HepG2 (cell line): ENCODE results near the gene CCL24.

Experiments
- CENPT ChIP-seq: sonication (generic); formaldehyde crosslinking; IDR thresholded peaks from 2 replicates; pipeline ENCODE4 v1.8.0; 2022; ENCODE audit warnings: low read depth, mild to moderate bottlenecking, moderate library complexity, missing genetic modification reagents
- EHMT2 ChIP-seq: fragments of 200-600 bp; sonication (generic); IDR thresholded peaks from 2 replicates; pipeline ENCODE4 v1.7.0; 2017; ENCODE audit warnings: antibody characterized with exemption, low read depth, low read length, borderline replicate concordance
- KDM5A ChIP-seq: fragments of 200-600 bp; sonication (generic); IDR thresholded peaks from 2 replicates; pipeline ENCODE4 v1.7.0; 2018; ENCODE audit warnings: antibody characterized with exemption, mild to moderate bottlenecking, low read length, borderline replicate concordance
- MAFK ChIP-seq, 2 experiments: IDR thresholded peaks in 1 of 2; conservative IDR thresholded peaks in 1 of 2; 2 replicates each; pipeline ENCODE4 v1.6.1; 2011; ENCODE audit warnings: improper control_type of control experiment in 2 of 2, low read length in 2 of 2
- MIXL1 ChIP-seq: IDR thresholded peaks from 2 replicates; pipeline ENCODE4 v1.6.1; 2016
- POLR2A ChIP-seq, 2 experiments: IDR thresholded peaks; 2 replicates each; pipeline ENCODE4 v1.6.1; 2011; ENCODE audit warnings: low read depth in 2 of 2, low read length in 2 of 2, mild to moderate bottlenecking in 1 of 2, moderate library complexity in 1 of 2; ENCODE audit not compliant: insufficient read depth in 1 of 2
- TARDBP ChIP-seq: sonication (generic); formaldehyde crosslinking; IDR thresholded peaks from 2 replicates; pipeline ENCODE4 v1.8.0; 2022; ENCODE audit warnings: mild to moderate bottlenecking, missing genetic modification reagents
- ZNF296 ChIP-seq: sonication (generic); formaldehyde crosslinking; conservative IDR thresholded peaks from 2 replicates; pipeline ENCODE4 v1.5.0; 2020; ENCODE audit warnings: mild to moderate bottlenecking, missing genetic modification reagents
- ZNF549 ChIP-seq: sonication (generic); formaldehyde crosslinking; IDR thresholded peaks from 2 replicates; pipeline ENCODE4 v1.5.0; 2020; ENCODE audit warnings: missing genetic modification reagents
- ZNF615 ChIP-seq: sonication (generic); formaldehyde crosslinking; IDR thresholded peaks from 2 replicates; pipeline ENCODE4 v1.5.0; 2020; ENCODE audit warnings: mild to moderate bottlenecking, missing genetic modification reagents, borderline replicate concordance
- TF ChIP-seq, protein P1 (sequence below): IDR thresholded peaks from 2 replicates; pipeline ENCODE4 v1.6.1; 2016; ENCODE audit warnings: mild to moderate bottlenecking

GRCh38 chr7:75830978-75831377 lies 17.4 kb upstream of the CCL24 start:
- TF ChIP-seq, protein P1, sequence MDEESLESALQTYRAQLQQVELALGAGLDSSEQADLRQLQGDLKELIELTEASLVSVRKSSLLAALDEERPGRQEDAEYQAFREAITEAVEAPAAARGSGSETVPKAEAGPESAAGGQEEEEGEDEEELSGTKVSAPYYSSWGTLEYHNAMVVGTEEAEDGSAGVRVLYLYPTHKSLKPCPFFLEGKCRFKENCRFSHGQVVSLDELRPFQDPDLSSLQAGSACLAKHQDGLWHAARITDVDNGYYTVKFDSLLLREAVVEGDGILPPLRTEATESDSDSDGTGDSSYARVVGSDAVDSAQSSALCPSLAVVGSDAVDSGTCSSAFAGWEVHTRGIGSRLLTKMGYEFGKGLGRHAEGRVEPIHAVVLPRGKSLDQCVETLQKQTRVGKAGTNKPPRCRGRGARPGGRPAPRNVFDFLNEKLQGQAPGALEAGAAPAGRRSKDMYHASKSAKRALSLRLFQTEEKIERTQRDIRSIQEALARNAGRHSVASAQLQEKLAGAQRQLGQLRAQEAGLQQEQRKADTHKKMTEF, result no peak
- no peak for TF ChIP-seq KDM5A
- no peak for TF ChIP-seq TARDBP
- TF ChIP-seq POLR2A (IDR thresholded peaks at IDR 0.05; ENCODE audit: insufficient read depth in 1 of 2, low read depth in 2 of 2, low read length in 2 of 2), result no peak
- TF ChIP-seq MAFK (conservative IDR thresholded peaks at IDR 0.05 in 1 of 2, IDR thresholded peaks at IDR 0.05 in 1 of 2; ENCODE audit: low read length in 2 of 2), result no peak
- no peak for TF ChIP-seq EHMT2
- no peak for TF ChIP-seq ZNF296
- no peak for TF ChIP-seq MIXL1
- no peak for TF ChIP-seq ZNF615 (CRISPR knock-in tag)
- TF ChIP-seq ZNF549 (CRISPR knock-in tag), result no peak
- no peak for TF ChIP-seq CENPT (CRISPR knock-in tag)
